Mammary epithelial cell (primary cell): ENCODE measurements around the gene JPH3.

Experiments
- EZH2 ChIP-seq: IDR thresholded peaks from 2 replicates; pipeline ENCODE4 v1.6.1; 2012; ENCODE audit warnings: low read length, inconsistent platforms, borderline replicate concordance
- TF ChIP-seq, protein P1 (sequence below), 2 donors: IDR thresholded peaks in 1 of 2; conservative IDR thresholded peaks in 1 of 2; 2 replicates each; pipeline ENCODE4 v1.5.1; 2011 to 2012; ENCODE audit warnings: inconsistent platforms in 2 of 2, low read length in 2 of 2, mild to moderate bottlenecking in 2 of 2, control low read depth in 1 of 2, low read depth in 1 of 2; ENCODE audit not compliant: insufficient read depth in 1 of 2; ENCODE audit errors: extremely low read depth in 1 of 2

- TF ChIP-seq, protein P1, sequence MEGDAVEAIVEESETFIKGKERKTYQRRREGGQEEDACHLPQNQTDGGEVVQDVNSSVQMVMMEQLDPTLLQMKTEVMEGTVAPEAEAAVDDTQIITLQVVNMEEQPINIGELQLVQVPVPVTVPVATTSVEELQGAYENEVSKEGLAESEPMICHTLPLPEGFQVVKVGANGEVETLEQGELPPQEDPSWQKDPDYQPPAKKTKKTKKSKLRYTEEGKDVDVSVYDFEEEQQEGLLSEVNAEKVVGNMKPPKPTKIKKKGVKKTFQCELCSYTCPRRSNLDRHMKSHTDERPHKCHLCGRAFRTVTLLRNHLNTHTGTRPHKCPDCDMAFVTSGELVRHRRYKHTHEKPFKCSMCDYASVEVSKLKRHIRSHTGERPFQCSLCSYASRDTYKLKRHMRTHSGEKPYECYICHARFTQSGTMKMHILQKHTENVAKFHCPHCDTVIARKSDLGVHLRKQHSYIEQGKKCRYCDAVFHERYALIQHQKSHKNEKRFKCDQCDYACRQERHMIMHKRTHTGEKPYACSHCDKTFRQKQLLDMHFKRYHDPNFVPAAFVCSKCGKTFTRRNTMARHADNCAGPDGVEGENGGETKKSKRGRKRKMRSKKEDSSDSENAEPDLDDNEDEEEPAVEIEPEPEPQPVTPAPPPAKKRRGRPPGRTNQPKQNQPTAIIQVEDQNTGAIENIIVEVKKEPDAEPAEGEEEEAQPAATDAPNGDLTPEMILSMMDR (conservative IDR thresholded peaks at IDR 0.05 in 1 of 2, IDR thresholded peaks at IDR 0.05 in 1 of 2; ENCODE audit: extremely low read depth in 1 of 2, insufficient read depth in 1 of 2, low read depth in 1 of 2, low read length in 2 of 2) = no peak
- TF ChIP-seq EZH2 = no peak
These were observed 19.4 kb upstream of the JPH3 start for GRCh38 chr16:87582966-87583325.
